ENCODE measurements around the gene GPAT3. TPM values are rescaled to one million over a fixed set of nuclear protein-coding genes. Genes with fewer than 3 reads are reported as not detected.

GPAT3 gene
- total and polyA plus RNA-seq, 4 donors: 0.90 to 8.9 (median 6.3) TPM

- Histone ChIP-seq H3K27me3 (ENCODE audit: control insufficient read depth in 1 of 2, insufficient read depth in 2 of 2, low read length in 1 of 2) (no peaks in the 10 kb centered on the region), H3K4me3 (ENCODE audit: low read length in 2 of 2) (no peak overlapping the region), H3K36me3 (ENCODE audit: control insufficient read depth in 1 of 2, insufficient read depth in 2 of 2, low read length in 1 of 2) (no peaks in the 10 kb centered on the region), H3K9me3 (ENCODE audit: control insufficient read depth, low read length) (no peaks in the 10 kb centered on the region), H3K4me1 (ENCODE audit: control insufficient read depth in 1 of 2, insufficient read depth in 2 of 2, low read length in 2 of 2) (no peaks in the 10 kb centered on the region), H3K27ac (ENCODE audit: low read depth in 1 of 2, low read length in 2 of 2) (no peak overlapping the region)
- whole genome bisulfite sequencing, 2 donors: 77 to 80% methylated on average over 6 of the region's 6 CpGs
- DNase-seq (no peak), ATAC-seq (ENCODE audit: low FRiP score) (peak; percentile 45)
- intact Hi-C loops (cut with DNase I): loop anchor here in 1 of 2 donors (10.0 kb wide), 1 partner anchor 1165 kb away; no protein-coding TSS in a partner anchor
These were observed 94.2 kb downstream of the GPAT3 start for GRCh38 chr4:83629945-83630721.

- intact Hi-C loops (cut with DNase I): loop anchor here in 1 of 2 donors (10.0 kb wide), 1 partner anchor 1166 kb away; no protein-coding TSS in a partner anchor
- no peaks in the 10 kb centered on the region for H3K27me3 ChIP-seq (ENCODE audit: control insufficient read depth in 1 of 2, insufficient read depth in 2 of 2, low read length in 1 of 2)
- 55 to 57% methylated on average over 2 of the region's 2 CpGs for WGBS, 2 donors
- H3K4me1 ChIP-seq (ENCODE audit: control insufficient read depth in 1 of 2, insufficient read depth in 2 of 2, low read length in 2 of 2): no peaks in the 10 kb centered on the region
- DNase-seq (no peak), ATAC-seq (ENCODE audit: low FRiP score) (no peak)
- H3K27ac ChIP-seq (ENCODE audit: low read depth in 1 of 2, low read length in 2 of 2): no peak overlapping the region
- H3K9me3 ChIP-seq (ENCODE audit: control insufficient read depth, low read length): no peaks in the 10 kb centered on the region
- no peaks in the 10 kb centered on the region for H3K36me3 ChIP-seq (ENCODE audit: control insufficient read depth in 1 of 2, insufficient read depth in 2 of 2, low read length in 1 of 2)
- no peak overlapping the region for H3K4me3 ChIP-seq (ENCODE audit: low read length in 2 of 2)
These were observed 95.2 kb downstream of the GPAT3 start for GRCh38 chr4:83631066-83631465.

- no peak overlapping the region for H3K27ac ChIP-seq (ENCODE audit: low read depth in 1 of 2, low read length in 2 of 2)
- no peaks in the 10 kb centered on the region for H3K4me1 ChIP-seq (ENCODE audit: control insufficient read depth in 1 of 2, insufficient read depth in 2 of 2, low read length in 2 of 2)
- intact Hi-C loops (cut with DNase I): loop anchor here in 1 of 2 donors (10.0 kb wide), 1 partner anchor 1172 kb away; no protein-coding TSS in a partner anchor
- ATAC-seq (ENCODE audit: low FRiP score) (no peak), DNase-seq (no peak)
- H3K9me3 ChIP-seq (ENCODE audit: control insufficient read depth, low read length): no peaks in the 10 kb centered on the region
- 89 to 96% methylated on average over 8 of the region's 8 CpGs for WGBS, 2 donors
- H3K36me3 ChIP-seq (ENCODE audit: control insufficient read depth in 1 of 2, insufficient read depth in 2 of 2, low read length in 1 of 2): no peaks in the 10 kb centered on the region
- no peak overlapping the region for H3K4me3 ChIP-seq (ENCODE audit: low read length in 2 of 2)
- no peaks in the 10 kb centered on the region for H3K27me3 ChIP-seq (ENCODE audit: control insufficient read depth in 1 of 2, insufficient read depth in 2 of 2, low read length in 1 of 2)
These were observed 101.0 kb downstream of the GPAT3 start for GRCh38 chr4:83636930-83637329.

- no peaks in the 10 kb centered on the region for H3K4me1 ChIP-seq (ENCODE audit: control insufficient read depth in 1 of 2, insufficient read depth in 2 of 2, low read length in 2 of 2)
- H3K4me3 ChIP-seq (ENCODE audit: low read length in 2 of 2): no peak overlapping the region
- no peaks in the 10 kb centered on the region for H3K36me3 ChIP-seq (ENCODE audit: control insufficient read depth in 1 of 2, insufficient read depth in 2 of 2, low read length in 1 of 2)
- no peaks in the 10 kb centered on the region for H3K9me3 ChIP-seq (ENCODE audit: control insufficient read depth, low read length)
- WGBS, 2 donors: 16% methylated on average over 5 of the region's 5 CpGs
- intact Hi-C loops (cut with DNase I): loop anchor here (2.0 to 10.0 kb wide), 3 partner anchors 131 to 1175 kb away; no protein-coding TSS in a partner anchor
- ATAC-seq (ENCODE audit: low FRiP score): peak; percentile 79
- H3K27ac ChIP-seq (ENCODE audit: low read depth in 1 of 2, low read length in 2 of 2): no peak overlapping the region
- DNase-seq: no peak
- H3K27me3 ChIP-seq (ENCODE audit: control insufficient read depth in 1 of 2, insufficient read depth in 2 of 2, low read length in 1 of 2): no peaks in the 10 kb centered on the region
These were observed 104.1 kb downstream of the GPAT3 start for GRCh38 chr4:83639849-83640493.

- no peaks in the 10 kb centered on the region for H3K27me3 ChIP-seq (ENCODE audit: control insufficient read depth in 1 of 2, insufficient read depth in 2 of 2, low read length in 1 of 2)
- H3K4me3 ChIP-seq (ENCODE audit: low read length in 2 of 2): no peak overlapping the region
- DNase-seq (no peak), ATAC-seq (ENCODE audit: low FRiP score) (no peak)
- H3K9me3 ChIP-seq (ENCODE audit: control insufficient read depth, low read length): no peaks in the 10 kb centered on the region
- no peaks in the 10 kb centered on the region for H3K36me3 ChIP-seq (ENCODE audit: control insufficient read depth in 1 of 2, insufficient read depth in 2 of 2, low read length in 1 of 2)
- intact Hi-C loops (cut with DNase I): loop anchor here in 1 of 2 donors (10.0 kb wide), 1 partner anchor 862 kb away; no protein-coding TSS in a partner anchor
- no peaks in the 10 kb centered on the region for H3K4me1 ChIP-seq (ENCODE audit: control insufficient read depth in 1 of 2, insufficient read depth in 2 of 2, low read length in 2 of 2)
- H3K27ac ChIP-seq (ENCODE audit: low read depth in 1 of 2, low read length in 2 of 2): no peak overlapping the region
- WGBS, 2 donors: 78 to 81% methylated on average over 4 of the region's 4 CpGs
These were observed 107.1 kb downstream of the GPAT3 start for GRCh38 chr4:83643036-83643435.

DNA sequence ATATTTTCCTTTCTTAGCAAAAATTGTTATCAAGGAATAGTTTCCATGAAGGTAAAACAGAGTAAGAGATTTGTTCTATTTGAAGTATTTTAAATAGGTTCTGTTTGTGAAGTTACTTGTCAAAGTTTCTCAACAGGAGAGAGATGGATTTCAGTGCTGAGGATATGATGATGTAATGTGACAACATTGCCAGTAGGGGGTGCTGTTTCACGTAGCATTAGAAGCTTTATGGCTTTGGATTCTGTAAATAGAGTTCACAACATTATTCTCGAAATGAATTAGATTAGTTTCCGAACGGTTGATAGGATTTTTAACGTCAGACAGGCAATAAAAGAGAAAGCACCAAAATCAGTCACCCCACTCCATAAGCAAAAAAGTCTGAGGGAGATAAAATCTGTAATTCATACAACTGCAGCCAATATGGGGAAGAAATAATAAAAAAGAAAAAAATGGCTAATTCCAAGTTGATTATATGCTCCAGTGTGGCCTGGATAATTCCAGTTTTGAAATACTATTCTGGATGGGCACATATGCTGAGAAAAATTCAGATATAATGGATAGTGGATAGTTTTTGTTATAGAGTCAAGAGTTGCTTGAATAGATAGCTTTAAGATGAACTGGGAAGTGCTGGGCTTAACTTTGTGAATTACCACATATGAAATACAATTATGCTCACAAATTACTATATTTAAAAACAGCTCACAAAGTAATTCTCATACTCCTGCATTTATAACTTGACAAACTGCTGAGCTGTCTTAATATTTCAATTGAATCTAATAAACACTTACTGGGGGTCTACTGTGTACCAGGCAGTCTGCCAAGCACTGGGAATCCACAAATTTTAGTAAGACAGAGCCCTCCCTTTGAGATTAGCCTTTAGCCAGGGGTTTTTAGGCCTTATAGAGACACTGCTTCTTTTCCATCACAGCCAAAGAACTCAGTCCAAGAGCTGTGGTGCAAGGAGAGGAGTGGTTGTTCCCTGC is 109.1 kb downstream of the GPAT3 start:
- DNase-seq (no peak), ATAC-seq (ENCODE audit: low FRiP score) (peak; percentile 70)
- H3K27ac ChIP-seq (ENCODE audit: low read depth in 1 of 2, low read length in 2 of 2): no peak overlapping the region
- no peak overlapping the region for H3K4me3 ChIP-seq (ENCODE audit: low read length in 2 of 2)
- no peaks in the 10 kb centered on the region for H3K9me3 ChIP-seq (ENCODE audit: control insufficient read depth, low read length)
- H3K36me3 ChIP-seq (ENCODE audit: control insufficient read depth in 1 of 2, insufficient read depth in 2 of 2, low read length in 1 of 2): no peaks in the 10 kb centered on the region
- intact Hi-C loops (cut with DNase I): loop anchor here in 1 of 2 donors (10.0 kb wide), 1 partner anchor 860 kb away; no protein-coding TSS in a partner anchor
- 1% methylated on average over 5 of the region's 5 CpGs for WGBS, 2 donors
- H3K27me3 ChIP-seq (ENCODE audit: control insufficient read depth in 1 of 2, insufficient read depth in 2 of 2, low read length in 1 of 2): no peaks in the 10 kb centered on the region
- no peaks in the 10 kb centered on the region for H3K4me1 ChIP-seq (ENCODE audit: control insufficient read depth in 1 of 2, insufficient read depth in 2 of 2, low read length in 2 of 2)

GRCh38 chr4:83646538-83647239 is 110.8 kb downstream of the GPAT3 start:
- intact Hi-C loops (cut with DNase I): loop anchor here in 1 of 2 donors (10.0 kb wide), 1 partner anchor 858 kb away; no protein-coding TSS in a partner anchor
- ATAC-seq (ENCODE audit: low FRiP score) (no peak), DNase-seq (no peak)
- H3K27me3 ChIP-seq (ENCODE audit: control insufficient read depth in 1 of 2, insufficient read depth in 2 of 2, low read length in 1 of 2): no peaks in the 10 kb centered on the region
- no peaks in the 10 kb centered on the region for H3K36me3 ChIP-seq (ENCODE audit: control insufficient read depth in 1 of 2, insufficient read depth in 2 of 2, low read length in 1 of 2)
- no peaks in the 10 kb centered on the region for H3K9me3 ChIP-seq (ENCODE audit: control insufficient read depth, low read length)
- no peak overlapping the region for H3K27ac ChIP-seq (ENCODE audit: low read depth in 1 of 2, low read length in 2 of 2)
- H3K4me1 ChIP-seq (ENCODE audit: control insufficient read depth in 1 of 2, insufficient read depth in 2 of 2, low read length in 2 of 2): no peaks in the 10 kb centered on the region
- H3K4me3 ChIP-seq (ENCODE audit: low read length in 2 of 2): no peak overlapping the region
- 43 to 45% methylated on average over 7 of the region's 7 CpGs for WGBS, 2 donors

GRCh38 chr4:83651846-83652245 is 115.9 kb downstream of the GPAT3 start:
- intact Hi-C loops (cut with DNase I): no loop called here
- H3K27ac ChIP-seq (ENCODE audit: low read depth in 1 of 2, low read length in 2 of 2): no peak overlapping the region
- ATAC-seq (ENCODE audit: low FRiP score) (no peak), DNase-seq (no peak)
- no peaks in the 10 kb centered on the region for H3K4me1 ChIP-seq (ENCODE audit: control insufficient read depth in 1 of 2, insufficient read depth in 2 of 2, low read length in 2 of 2)
- 63 to 70% methylated on average over 4 of the region's 4 CpGs for WGBS, 2 donors
- H3K27me3 ChIP-seq (ENCODE audit: control insufficient read depth in 1 of 2, insufficient read depth in 2 of 2, low read length in 1 of 2): no peaks in the 10 kb centered on the region
- no peaks in the 10 kb centered on the region for H3K36me3 ChIP-seq (ENCODE audit: control insufficient read depth in 1 of 2, insufficient read depth in 2 of 2, low read length in 1 of 2)
- H3K4me3 ChIP-seq (ENCODE audit: low read length in 2 of 2): no peak overlapping the region
- H3K9me3 ChIP-seq (ENCODE audit: control insufficient read depth, low read length): no peaks in the 10 kb centered on the region
